GM23338 (cell line): ENCODE data around the gene WWOX.

Source experiments
- CREB1 ChIP-seq: fragments of 250-450 bp; sonication (Bioruptor Pico); IDR thresholded peaks from 2 replicates; pipeline ENCODE4 v1.5.0; 2020; ENCODE audit warnings: low read depth, mild to moderate bottlenecking, moderate library complexity
- CTCF ChIP-seq, 2 experiments: fragments of 200-600 bp in 1 of 2; sonication (generic) in 1 of 2; conservative IDR thresholded peaks; 2 replicates each; pipeline versions ENCODE4 v1.5.1 to v1.6.1; 2016 to 2017; ENCODE audit warnings: antibody characterized with exemption in 2 of 2, low read depth in 2 of 2, mild to moderate bottlenecking in 2 of 2, moderate library complexity in 1 of 2
- EZH2 ChIP-seq: fragments of 200-600 bp; sonication (generic); IDR thresholded peaks from one replicate; pipeline ENCODE4 v1.8.0; 2017; ENCODE audit warnings: antibody characterized with exemption, mild to moderate bottlenecking, low read depth; ENCODE audit not compliant: unreplicated experiment
- EZH2phosphoT487 ChIP-seq: fragments of 200-600 bp; sonication (generic); IDR thresholded peaks from one replicate; pipeline ENCODE4 v1.8.1; 2018; ENCODE audit warnings: antibody characterized with exemption; ENCODE audit not compliant: unreplicated experiment
- POLR2AphosphoS5 ChIP-seq: IDR thresholded peaks from 2 replicates; pipeline ENCODE4 v1.6.1; 2016; ENCODE audit warnings: antibody characterized with exemption, low read depth
- REST ChIP-seq: IDR thresholded peaks from one replicate; pipeline ENCODE4 v1.6.1; 2018; ENCODE audit warnings: antibody characterized with exemption; ENCODE audit not compliant: unreplicated experiment
- ZNF331 ChIP-seq: fragments of 250-450 bp; sonication (Bioruptor Pico); IDR thresholded peaks from 2 replicates; pipeline ENCODE4 v1.5.0; 2020; ENCODE audit warnings: low read depth, mild to moderate bottlenecking, moderate library complexity

GRCh38 chr16:78945336-78945735 lies 845.9 kb downstream of the WWOX start:
- TF ChIP-seq CTCF (conservative IDR thresholded peaks at IDR 0.05; ENCODE audit: low read depth in 2 of 2) (no peak), POLR2AphosphoS5 (no peak), EZH2 (no peak), REST (no peak), EZH2phosphoT487 (no peak), ZNF331 (CRISPR knock-in tag) (no peak), CREB1 (CRISPR knock-in tag) (no peak)
